A549 (cell line): ENCODE results near the gene FBXO2. TPM values are rescaled to one million over a fixed set of nuclear protein-coding genes. Genes with fewer than 3 reads are reported as not detected.

Experiments
- ATAC-seq, 2 experiments: fragments of 200-7000 bp in 1 of 2; fragments of >200 bp in 1 of 2; cut with Nextera tagmentation in 1 of 2; cut with Tn5 transposase in 1 of 2; 3 replicates each; pipeline versions ENCODE4 v1.8.0 to v1.9.1; 2018 to 2020; ENCODE audit warnings: mild to moderate bottlenecking in 1 of 2, moderate library complexity in 1 of 2
- CTCF ChIA-PET: fragments of 300-600 bp; sonication (Branson Sonifier 250); formaldehyde crosslinking; extraction: SDS; loops from one replicate; lab custom pipeline; 2021; ENCODE audit warnings: antibody characterized with exemption, inconsistent platforms; lab: Yijun Ruan, JAX
- POLR2A ChIA-PET: fragments of 350-600 bp; formaldehyde crosslinking; extraction: SDS; loops from one replicate; lab custom pipeline; 2021; ENCODE audit warnings: antibody characterized with exemption, inconsistent platforms; lab: Yijun Ruan, JAX
- DNase-seq, 2 experiments: peaks; one replicate each; pipeline versions ENCODE4 v3.0.0 to v3.0.0-alpha.2; 2011 to 2016; ENCODE audit warnings: low read depth in 1 of 2, low spot score in 1 of 2
- FAIRE-seq: peaks from 2 replicates; lab custom pipeline; 2011; peaks lifted over from hg19 to GRCh38; lab: Jason Lieb, UNC
- H3K27ac ChIP-seq, 2 experiments: fragments of >200 bp; sonication (Bioruptor Twin); formaldehyde crosslinking; 3 replicates each; pipeline ENCODE4 v1.5.1; 2016 to 2017
- H3K4me1 ChIP-seq: fragments of >200 bp; sonication (Bioruptor Twin); formaldehyde crosslinking; 3 replicates; pipeline ENCODE4 v1.6.1; 2016
- H3K4me2 ChIP-seq: fragments of >200 bp; sonication (Bioruptor Twin); formaldehyde crosslinking; 3 replicates; pipeline ENCODE4 v1.6.1; 2016
- H3K4me3 ChIP-seq: fragments of >200 bp; sonication (Bioruptor Twin); formaldehyde crosslinking; 3 replicates; pipeline ENCODE4 v1.5.1; 2016
- H3K9me3 ChIP-seq: fragments of >200 bp; sonication (Bioruptor Twin); formaldehyde crosslinking; 3 replicates; pipeline ENCODE4 v1.6.1; 2016
- ATOH8 ChIP-seq: fragments of 250-450 bp; sonication (Bioruptor Pico); IDR thresholded peaks from 2 replicates; pipeline ENCODE4 v1.5.0; 2020; ENCODE audit warnings: low read depth, mild to moderate bottlenecking, moderate library complexity
- CEBPB ChIP-seq, 2 experiments: fragments of >200 bp in 1 of 2; sonication (Bioruptor Twin) in 1 of 2; formaldehyde crosslinking in 1 of 2; IDR thresholded peaks; 2 replicates each; pipeline ENCODE4 v1.6.1; 2012 to 2016
- E2F6 ChIP-seq: IDR thresholded peaks from 2 replicates; pipeline ENCODE4 v1.6.1; 2012; ENCODE audit warnings: low read depth, borderline replicate concordance
- EHF ChIP-seq: fragments of 250-450 bp; sonication (Bioruptor Pico); IDR thresholded peaks from 2 replicates; pipeline ENCODE4 v1.5.0; 2020; ENCODE audit warnings: mild to moderate bottlenecking
- ESRRA ChIP-seq: fragments of 150-350 bp; IDR thresholded peaks from 2 replicates; pipeline ENCODE4 v1.6.1; 2014; ENCODE audit warnings: mild to moderate bottlenecking, low read length, borderline replicate concordance
- FOSB ChIP-seq: fragments of 250-450 bp; sonication (Bioruptor Pico); IDR thresholded peaks from 2 replicates; pipeline ENCODE4 v1.5.0; 2020; ENCODE audit warnings: mild to moderate bottlenecking, moderate library complexity
- FOXS1 ChIP-seq: fragments of 250-450 bp; sonication (Bioruptor Pico); IDR thresholded peaks from 2 replicates; pipeline ENCODE4 v1.5.0; 2020; ENCODE audit warnings: mild to moderate bottlenecking, moderate library complexity
- GATA3 ChIP-seq: IDR thresholded peaks from 2 replicates; pipeline ENCODE4 v1.6.1; 2012; ENCODE audit warnings: borderline replicate concordance
- HES2 ChIP-seq: fragments of >200 bp; sonication (Bioruptor Twin); formaldehyde crosslinking; IDR thresholded peaks from 2 replicates; pipeline ENCODE4 v1.6.1; 2016
- HEYL ChIP-seq: fragments of 250-450 bp; sonication (Bioruptor Pico); IDR thresholded peaks from 2 replicates; pipeline ENCODE4 v1.8.0; 2021; ENCODE audit warnings: mild to moderate bottlenecking, moderate library complexity
- HOXB5 ChIP-seq: fragments of 250-450 bp; sonication (Bioruptor Pico); IDR thresholded peaks from 2 replicates; pipeline ENCODE4 v1.5.0; 2020; ENCODE audit warnings: mild to moderate bottlenecking, moderate library complexity
- KDM1A ChIP-seq: fragments of 200-600 bp; sonication (generic); IDR thresholded peaks from 2 replicates; pipeline ENCODE4 v1.6.1; 2016; ENCODE audit warnings: low read depth, mild to moderate bottlenecking
- KDM5A ChIP-seq: fragments of 200-600 bp; sonication (generic); IDR thresholded peaks from 2 replicates; pipeline ENCODE4 v1.6.1; 2016; ENCODE audit warnings: antibody characterized with exemption, mild to moderate bottlenecking
- MAZ ChIP-seq: fragments of 150-350 bp; IDR thresholded peaks from 2 replicates; pipeline ENCODE4 v1.6.1; 2014; ENCODE audit warnings: antibody characterized with exemption, low read depth, low read length, borderline replicate concordance
- NFE2L2 ChIP-seq: fragments of 150-350 bp; conservative IDR thresholded peaks from 2 replicates; pipeline ENCODE4 v1.6.1; 2014; ENCODE audit warnings: low read length
- RARB ChIP-seq: fragments of 250-450 bp; sonication (Bioruptor Pico); IDR thresholded peaks from 2 replicates; pipeline ENCODE4 v1.8.0; 2021; ENCODE audit warnings: mild to moderate bottlenecking, moderate library complexity
- RCOR1 ChIP-seq: fragments of 150-350 bp; IDR thresholded peaks from 2 replicates; pipeline ENCODE4 v1.6.1; 2014; ENCODE audit warnings: antibody characterized with exemption, low read length, low read depth
- RFX5 ChIP-seq: fragments of 450-650 bp; IDR thresholded peaks from 2 replicates; pipeline ENCODE4 v1.7.1; 2014; ENCODE audit warnings: antibody characterized with exemption, mild to moderate bottlenecking, moderate library complexity
- RNF2 ChIP-seq: fragments of 200-600 bp; sonication (generic); IDR thresholded peaks from 2 replicates; pipeline ENCODE4 v1.6.1; 2016; ENCODE audit warnings: low read depth, mild to moderate bottlenecking, antibody characterized with exemption, moderate library complexity, borderline replicate concordance
- SREBF2 ChIP-seq: fragments of 450-650 bp; IDR thresholded peaks from 2 replicates; pipeline ENCODE4 v1.6.1; 2014; ENCODE audit warnings: mild to moderate bottlenecking, moderate library complexity
- TP53 ChIP-seq: fragments of 250-450 bp; sonication (Bioruptor Pico); IDR thresholded peaks from 2 replicates; pipeline ENCODE4 v1.5.0; 2021; ENCODE audit warnings: mild to moderate bottlenecking, moderate library complexity
- ZC3H11A ChIP-seq: fragments of 450-650 bp; IDR thresholded peaks from 2 replicates; pipeline ENCODE4 v1.6.1; 2014; ENCODE audit warnings: antibody characterized with exemption, mild to moderate bottlenecking
- ZFP36 ChIP-seq: fragments of 450-650 bp; IDR thresholded peaks from 2 replicates; pipeline ENCODE4 v1.6.1; 2014; ENCODE audit warnings: borderline replicate concordance; ENCODE audit not compliant: partially characterized antibody
- ZSCAN20 ChIP-seq: fragments of 250-450 bp; sonication (Bioruptor Pico); IDR thresholded peaks from 2 replicates; pipeline ENCODE4 v1.8.0; 2022; ENCODE audit warnings: mild to moderate bottlenecking, moderate library complexity
- WGBS: methylation state at CpG from one replicate; pipeline ENCODE4 v1.1.6; 2017; ENCODE audit errors: missing lambda C conversion rate; 5-methylcytosine and 5-hydroxymethylcytosine counted together
- polyA plus RNA-seq, 4 experiments: library from polyadenylated mRNA; depleted of rRNA in 3 of 4; stranded (reverse); fragments of >200 nt; fragmentation: RNase III in 1 of 4; extraction: RNeasy Plus Mini Kit Qiagen cat#74134 plus additional on column Dnase treatment in 1 of 4; gene quantifications; 2 replicates in 3 of 4; 3 replicates in 1 of 4; pipeline ENCODE4 v1.2.3, GENCODE V29; 2011 to 2017

The FBXO2 gene
- polyA plus RNA-seq, 2 of the 4 experiments (the other 2 are of a cell fraction), result 8.5 to 31.2 TPM

GRCh38 chr1:11691302-11691914, 37.2 kb upstream of the FBXO2 start, which contains the start of gene DRAXIN:
DRAXIN (plus strand) TSS chr1:11691710; CDS start chr1:11706259, 14,549 bp downstream.
- H3K4me3 ChIP-seq, result peak within 1 kb of the TSS; percentile 33; the same call in 2 of the 3 replicates
- POLR2A ChIA-PET, result no interaction called here
- ATAC-seq, result no peak; a peak in 1 of 6 replicates
- no peaks in the 10 kb centered on the region for H3K9me3 ChIP-seq
- no peak for TF ChIP-seq KDM5A
- no peak for TF ChIP-seq KDM1A
- TF ChIP-seq RCOR1, result no peak
- no peak for TF ChIP-seq EHF (CRISPR knock-in tag)
- no peak for TF ChIP-seq ZC3H11A
- no peak for TF ChIP-seq RARB (CRISPR knock-in tag)
- no peak for TF ChIP-seq CEBPB (IDR thresholded peaks at IDR 0.05)
- no peak for TF ChIP-seq FOSB (CRISPR knock-in tag)
- no peak for TF ChIP-seq RFX5
- no peak for TF ChIP-seq GATA3
- no peak for TF ChIP-seq E2F6
- TF ChIP-seq, all 56 proteins: peak for 0
- CTCF ChIA-PET, result interaction anchor here (2.2 kb wide), 1 partner anchor 27 kb away, joined by 14 read pairs; no protein-coding TSS in a partner anchor
- DNase-seq (no peak), FAIRE-seq (no peak)
- H3K4me2 ChIP-seq, result peak within 1 kb of the TSS; percentile 76
- no peak within 1 kb of the TSS for H3K27ac ChIP-seq
- WGBS, result no CpG with 5 or more reads among the region's 78 CpGs
- H3K4me1 ChIP-seq, result no peaks in the 10 kb centered on the region

- H3K27ac ChIP-seq, result no peak overlapping the region
- POLR2A ChIA-PET, result no interaction called here
- DNase-seq (no peak), ATAC-seq (no peak), FAIRE-seq (no peak)
- TF ChIP-seq SREBF2 (no peak), ZFP36 (no peak), TP53 (CRISPR knock-in tag) (no peak), ESRRA (no peak), NFE2L2 (no peak), EHF (CRISPR knock-in tag) (no peak), FOXS1 (no peak), HOXB5 (CRISPR knock-in tag) (no peak), RCOR1 (no peak), MAZ (no peak), HEYL (CRISPR knock-in tag) (no peak), HES2 (no peak), RNF2 (no peak), ATOH8 (CRISPR knock-in tag) (no peak), ZSCAN20 (CRISPR knock-in tag) (no peak)
- H3K4me3 ChIP-seq, result peak overlapping the region; percentile 33; the same call in 2 of the 3 replicates
- CTCF ChIA-PET, result interaction anchor here (1.3 to 2.2 kb wide), 2 partner anchors 28 to 58 kb away, joined by 3 to 14 read pairs; no protein-coding TSS in a partner anchor
- WGBS, result 34% methylated on average over 27 of the region's 64 CpGs
- H3K4me1 ChIP-seq, result no peaks in the 10 kb centered on the region
- no peaks in the 10 kb centered on the region for H3K9me3 ChIP-seq
- H3K4me2 ChIP-seq, result peak overlapping the region; percentile 76
Observed at GRCh38 chr1:11690397-11691301, 36.4 kb upstream of the FBXO2 start.
